Suprapubic skin (tissue), 4 donors: ENCODE results near the gene ADAM33. TPM values are rescaled to one million over a fixed set of nuclear protein-coding genes. Genes with fewer than 3 reads are reported as not detected.

Experiments used
- DNase-seq, 2 donors: peaks; one replicate each; pipeline ENCODE4 v3.0.0-alpha.2; 2019; ENCODE audit warnings: low spot score in 2 of 2
- H3K27ac ChIP-seq: fragments of 200-600 bp; sonication (generic); one replicate; pipeline ENCODE4 v1.5.1; 2019
- H3K27me3 ChIP-seq: fragments of 200-600 bp; sonication (generic); one replicate; pipeline ENCODE4 v1.5.1; 2019
- H3K36me3 ChIP-seq: fragments of 200-600 bp; sonication (generic); one replicate; pipeline ENCODE4 v1.5.1; 2019
- H3K4me1 ChIP-seq: fragments of 200-600 bp; sonication (generic); one replicate; pipeline ENCODE4 v1.5.1; 2019
- H3K4me3 ChIP-seq: fragments of 200-600 bp; sonication (generic); one replicate; pipeline ENCODE4 v1.5.1; 2019; ENCODE audit warnings: mild to moderate bottlenecking
- H3K9me3 ChIP-seq: fragments of 200-600 bp; sonication (generic); one replicate; pipeline ENCODE4 v1.5.1; 2019
- CTCF ChIP-seq, 2 donors: fragments of 200-600 bp in 1 of 2; fragments of 450-650 bp in 1 of 2; sonication (generic) in 1 of 2; IDR thresholded peaks; one replicate each; pipeline ENCODE4 v1.5.1; 2016 to 2019; ENCODE audit warnings: antibody characterized with exemption in 2 of 2, mild to moderate bottlenecking in 1 of 2, moderate library complexity in 1 of 2
- EP300 ChIP-seq: sonication (generic); formaldehyde crosslinking; IDR thresholded peaks from one replicate; pipeline ENCODE4 v1.6.1; 2017; ENCODE audit warnings: antibody characterized with exemption
- POLR2A ChIP-seq, 2 donors: fragments of 450-650 bp; IDR thresholded peaks; one replicate each; pipeline ENCODE4 v1.6.1; 2017; ENCODE audit warnings: antibody characterized with exemption in 2 of 2, mild to moderate bottlenecking in 2 of 2, moderate library complexity in 2 of 2
- POLR2AphosphoS5 ChIP-seq, 3 donors: sonication (generic); formaldehyde crosslinking; IDR thresholded peaks; one replicate each; pipeline ENCODE4 v1.6.1; 2017; ENCODE audit warnings: antibody characterized with exemption in 3 of 3
- WGBS: methylation state at CpG from one replicate; pipeline ENCODE4 v1.1.5; 2018; 5-methylcytosine and 5-hydroxymethylcytosine counted together
- total RNA-seq, 4 donors: library from RNA; depleted of rRNA; stranded (reverse); fragments of >200 nt; gene quantifications; one replicate each; pipeline ENCODE4 v1.1.0, GENCODE V29; 2016

The ADAM33 gene
- total RNA-seq, 4 donors from 2014 or later, result 6.3 to 24.3 (median 13.4) TPM

DNA sequence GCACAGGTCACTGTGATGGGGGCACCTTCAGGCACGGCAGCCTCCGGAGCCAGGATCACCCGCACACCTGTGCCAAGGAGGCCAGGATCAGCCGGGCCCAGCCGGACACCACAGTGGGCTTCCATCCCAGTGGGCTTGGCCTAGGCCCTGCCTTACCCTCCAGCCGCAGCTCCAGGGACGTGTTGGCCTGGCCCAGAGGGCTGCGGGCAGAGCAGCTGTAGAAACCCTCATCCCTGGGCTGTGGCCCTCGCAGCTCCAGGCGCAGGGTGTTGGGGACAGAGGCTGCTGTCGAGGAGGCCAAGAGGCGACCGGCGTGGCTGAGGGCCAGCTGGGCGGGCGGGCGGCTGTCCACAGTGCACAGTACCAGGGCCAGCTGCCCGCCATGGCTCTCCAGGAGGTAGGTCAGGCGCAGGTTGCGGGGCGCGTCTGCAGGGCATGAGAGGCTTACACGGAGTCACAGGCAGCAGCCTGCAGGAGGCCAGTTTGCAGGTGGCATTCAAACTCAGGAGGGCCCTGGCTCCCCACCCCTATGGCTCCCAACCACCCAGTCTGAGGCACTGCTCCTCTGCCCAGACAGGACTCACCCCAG is 11.0 kb upstream of the ADAM33 start:
- WGBS, result no CpG with 5 or more reads among the region's 23 CpGs
- H3K36me3 ChIP-seq, result no peaks in the 10 kb centered on the region
- H3K9me3 ChIP-seq, result no peaks in the 10 kb centered on the region
- H3K4me1 ChIP-seq, result no peaks in the 10 kb centered on the region
- H3K4me3 ChIP-seq, result no peak overlapping the region
- TF ChIP-seq EP300 (no peak), POLR2AphosphoS5 (IDR thresholded peaks at IDR 0.05) (no peak), CTCF (IDR thresholded peaks at IDR 0.05) (no peak), POLR2A (IDR thresholded peaks at IDR 0.05) (no peak)
- H3K27me3 ChIP-seq, result no peaks in the 10 kb centered on the region
- no peak for DNase-seq
- no peak overlapping the region for H3K27ac ChIP-seq

GRCh38 chr20:3691897-3692296 is 10.1 kb upstream of the ADAM33 start:
- Histone ChIP-seq H3K4me3 (no peak overlapping the region), H3K4me1 (peaks cover 6% of the 10 kb centered on the region), H3K27ac (no peak overlapping the region), H3K36me3 (no peaks in the 10 kb centered on the region), H3K9me3 (no peaks in the 10 kb centered on the region), H3K27me3 (no peaks in the 10 kb centered on the region)
- TF ChIP-seq EP300 (no peak), POLR2AphosphoS5 (IDR thresholded peaks at IDR 0.05) (no peak), POLR2A (IDR thresholded peaks at IDR 0.05) (no peak), CTCF (IDR thresholded peaks at IDR 0.05) (no peak)
- no peak for DNase-seq
- 73% methylated on average over 2 of the region's 9 CpGs for WGBS

DNA sequence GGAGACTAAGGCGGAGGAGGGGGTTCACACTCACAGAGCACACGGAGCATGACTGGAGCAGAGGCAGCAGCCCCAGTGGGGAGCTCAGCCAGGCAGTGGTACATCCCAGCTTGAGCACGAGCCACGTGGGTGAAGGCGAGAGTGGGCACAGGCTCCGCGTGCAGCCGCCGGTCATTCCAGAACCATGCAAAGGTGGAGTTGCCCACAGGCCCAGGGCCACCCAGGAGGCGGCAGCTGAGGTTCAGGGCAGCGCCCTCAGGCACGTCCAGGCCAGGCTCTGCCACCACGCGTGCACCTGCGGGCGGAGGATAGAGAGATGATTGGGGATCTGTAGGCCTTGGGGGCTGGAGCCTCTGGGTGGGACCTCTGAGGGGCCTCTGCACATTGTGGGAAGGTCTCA is 9.5 kb upstream of the ADAM33 start:
- Histone ChIP-seq H3K9me3 (no peaks in the 10 kb centered on the region), H3K4me3 (no peak overlapping the region), H3K27ac (no peak overlapping the region), H3K36me3 (no peaks in the 10 kb centered on the region), H3K4me1 (peaks cover 12% of the 10 kb centered on the region), H3K27me3 (no peaks in the 10 kb centered on the region)
- TF ChIP-seq CTCF (IDR thresholded peaks at IDR 0.05) (no peak), POLR2AphosphoS5 (IDR thresholded peaks at IDR 0.05) (no peak), EP300 (no peak), POLR2A (IDR thresholded peaks at IDR 0.05) (no peak)
- 91% methylated on average over 15 of the region's 16 CpGs for WGBS
- no peak for DNase-seq

GRCh38 chr20:3690413-3690812 is 8.6 kb upstream of the ADAM33 start:
- Histone ChIP-seq H3K4me1 (peaks cover 13% of the 10 kb centered on the region), H3K4me3 (no peak overlapping the region), H3K9me3 (no peaks in the 10 kb centered on the region), H3K27me3 (no peaks in the 10 kb centered on the region), H3K36me3 (no peaks in the 10 kb centered on the region), H3K27ac (no peak overlapping the region)
- WGBS, result 98% methylated on average over 3 of the region's 3 CpGs
- TF ChIP-seq POLR2AphosphoS5 (IDR thresholded peaks at IDR 0.05), result no peak
- no peak for TF ChIP-seq CTCF (IDR thresholded peaks at IDR 0.05)
- no peak for TF ChIP-seq EP300
- TF ChIP-seq POLR2A (IDR thresholded peaks at IDR 0.05), result no peak
- no peak for DNase-seq

- Histone ChIP-seq H3K27ac (no peak overlapping the region), H3K4me1 (peaks cover 13% of the 10 kb centered on the region), H3K9me3 (no peaks in the 10 kb centered on the region), H3K36me3 (no peaks in the 10 kb centered on the region), H3K4me3 (no peak overlapping the region), H3K27me3 (no peaks in the 10 kb centered on the region)
- WGBS, result 84% methylated on average over 4 of the region's 11 CpGs
- TF ChIP-seq EP300, result no peak
- TF ChIP-seq POLR2A (IDR thresholded peaks at IDR 0.05), result no peak
- TF ChIP-seq POLR2AphosphoS5 (IDR thresholded peaks at IDR 0.05), result no peak
- no peak for TF ChIP-seq CTCF (IDR thresholded peaks at IDR 0.05)
- no peak for DNase-seq
Measured at GRCh38 chr20:3689978-3690377, 8.2 kb upstream of the ADAM33 start.
